NCI-H2029 treated with DMSO at 0.1 percent for 48 hours (cell line): Measurements from ENCODE around the gene ARHGAP45.

Experiments used
- DNase-seq: peaks from one replicate; lab custom pipeline; 2025; lab: John Stamatoyannopoulos, UW

The ARHGAP45 gene

DNA sequence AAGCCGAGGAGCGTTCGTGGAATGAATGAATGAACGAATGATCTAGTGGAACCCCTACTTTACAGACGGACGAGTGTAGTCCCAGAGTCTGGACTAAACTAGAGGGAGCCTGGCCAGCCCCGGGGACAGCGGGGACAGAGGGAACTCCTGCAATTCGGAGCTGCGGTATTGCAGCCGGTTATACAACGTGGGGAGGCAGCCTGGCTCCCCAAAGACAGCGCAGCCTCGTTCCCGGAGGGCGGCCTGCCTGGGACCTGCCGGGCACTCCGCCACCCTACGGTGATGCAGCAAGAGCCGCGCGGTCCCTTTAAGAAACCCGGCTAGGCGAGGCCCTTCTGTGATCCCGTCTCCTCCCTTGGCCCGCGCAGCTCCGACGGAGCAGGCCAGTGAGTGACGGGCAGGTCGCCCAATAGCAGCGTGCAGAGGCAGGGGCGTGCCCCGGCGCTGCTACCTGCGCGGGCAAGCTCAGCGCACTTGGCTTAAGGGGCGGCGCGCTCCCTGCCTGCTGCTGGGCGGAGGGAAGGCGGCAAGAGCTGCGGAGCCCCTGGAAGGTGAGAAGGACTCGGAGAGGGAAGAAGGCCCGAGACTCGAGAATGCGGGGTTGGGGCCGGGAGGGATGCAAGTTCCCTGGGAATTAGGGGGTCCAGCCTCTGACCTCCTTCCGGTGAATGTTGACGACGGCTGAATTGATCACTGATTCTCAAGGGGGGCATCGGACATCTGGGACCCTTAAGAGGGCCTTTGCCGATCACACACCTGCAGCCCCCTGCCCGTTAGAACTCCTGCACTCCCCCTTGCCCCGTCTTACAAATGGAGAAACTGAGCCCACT lies 27.1 kb upstream of the ARHGAP45 start, which contains the start of gene ABCA7:
Gene ABCA7, plus strand, starts transcription at position 462 of the 830 bp plus-strand sequence. CDS start 1,255 bp downstream, outside the sequence.
- DNase-seq = peak; percentile 82

DNA sequence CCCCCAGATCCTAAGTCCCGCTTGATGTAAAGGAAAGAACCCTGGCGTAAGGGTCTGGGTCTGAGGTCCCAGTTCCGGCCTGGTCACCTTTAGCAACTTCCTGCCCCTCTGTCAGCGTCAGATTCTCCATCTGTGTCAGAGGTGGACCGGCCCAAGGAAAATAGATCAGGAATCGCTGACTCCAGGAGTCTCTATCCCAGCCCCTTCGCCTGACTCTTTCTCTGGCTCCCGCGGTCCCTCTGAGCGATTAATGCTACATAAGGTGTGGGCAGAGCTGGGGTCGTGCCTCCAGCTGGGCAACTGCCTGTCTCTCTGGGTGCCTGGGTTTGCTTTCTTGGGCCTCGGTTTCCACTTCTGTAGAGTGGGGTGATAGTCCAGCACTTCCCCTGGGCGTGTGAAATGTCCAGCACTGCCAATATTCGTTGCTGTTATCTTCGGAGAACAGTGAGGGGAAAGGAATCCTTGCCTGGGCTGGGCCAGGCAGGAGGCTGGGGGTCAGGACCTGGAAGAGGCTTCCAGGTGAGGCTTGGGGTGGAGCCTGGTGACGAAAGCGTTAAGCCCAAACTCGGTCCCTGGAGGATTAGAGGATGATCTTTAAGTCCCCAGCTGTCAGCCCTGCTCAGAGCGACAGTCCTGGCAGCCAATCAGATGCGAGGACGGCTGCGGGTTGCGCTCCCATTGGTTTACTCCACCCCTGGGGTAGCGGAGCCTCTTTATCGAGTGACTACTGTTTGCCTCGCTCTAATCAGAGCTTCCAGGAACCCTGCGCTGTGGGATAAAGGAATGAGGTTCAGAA lies 26.3 kb upstream of the ARHGAP45 start:
- peak; percentile 82 for DNase-seq

DNA sequence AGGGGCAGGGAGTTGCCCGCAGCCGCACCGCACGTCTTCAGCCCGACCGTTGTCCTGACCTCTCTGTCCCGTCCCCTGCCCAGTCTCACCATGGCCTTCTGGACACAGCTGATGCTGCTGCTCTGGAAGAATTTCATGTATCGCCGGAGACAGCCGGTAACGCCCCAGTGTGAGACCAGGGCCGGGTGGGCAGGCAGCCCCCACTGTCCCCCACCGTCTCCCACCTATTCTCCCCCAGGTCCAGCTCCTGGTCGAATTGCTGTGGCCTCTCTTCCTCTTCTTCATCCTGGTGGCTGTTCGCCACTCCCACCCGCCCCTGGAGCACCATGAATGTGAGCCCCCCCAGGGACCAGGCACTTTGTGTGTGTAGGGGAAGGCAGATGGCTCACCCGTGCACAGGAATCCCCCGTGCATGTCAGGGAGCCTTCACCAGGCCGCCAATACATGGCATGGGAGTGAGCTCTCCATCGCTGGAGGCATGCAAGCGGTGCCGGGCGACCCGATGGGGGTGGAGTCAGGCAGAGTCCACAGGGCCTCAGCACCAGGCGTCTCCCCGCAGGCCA lies 25.6 kb upstream of the ARHGAP45 start:
- no peak for DNase-seq

DNA sequence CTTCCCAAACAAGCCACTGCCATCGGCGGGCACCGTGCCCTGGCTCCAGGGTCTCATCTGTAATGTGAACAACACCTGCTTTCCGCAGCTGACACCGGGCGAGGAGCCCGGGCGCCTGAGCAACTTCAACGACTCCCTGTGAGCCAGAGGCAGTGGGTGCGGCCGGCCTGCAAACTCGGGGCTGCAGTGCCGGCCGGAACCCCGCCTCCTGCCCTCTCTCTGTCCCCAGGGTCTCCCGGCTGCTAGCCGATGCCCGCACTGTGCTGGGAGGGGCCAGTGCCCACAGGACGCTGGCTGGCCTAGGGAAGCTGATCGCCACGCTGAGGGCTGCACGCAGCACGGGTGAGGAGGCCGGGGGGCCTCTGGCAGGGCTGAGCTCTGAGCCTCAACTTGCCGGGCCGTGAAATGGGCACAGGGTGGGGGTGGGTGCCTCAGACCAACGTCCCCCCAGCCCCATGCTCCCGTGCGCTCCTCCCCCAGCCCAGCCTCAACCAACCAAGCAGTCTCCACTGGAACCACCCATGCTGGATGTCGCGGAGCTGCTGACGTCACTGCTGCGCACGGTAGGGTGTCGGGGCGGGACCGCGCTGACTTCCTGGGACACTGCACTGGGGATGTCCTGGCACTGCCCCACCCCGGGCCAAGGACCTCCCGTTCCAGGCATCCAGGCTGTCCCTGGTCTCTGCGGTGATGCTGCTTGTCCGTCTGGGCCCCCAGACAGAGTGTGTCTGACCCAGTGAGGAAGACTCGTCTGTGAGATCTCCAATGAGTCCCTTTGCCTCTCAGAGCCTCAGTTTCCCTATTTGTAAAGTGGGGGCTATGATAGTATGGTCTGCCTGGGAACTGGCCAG lies 24.9 kb upstream of the ARHGAP45 start:
- DNase-seq = peak; percentile 50

DNA sequence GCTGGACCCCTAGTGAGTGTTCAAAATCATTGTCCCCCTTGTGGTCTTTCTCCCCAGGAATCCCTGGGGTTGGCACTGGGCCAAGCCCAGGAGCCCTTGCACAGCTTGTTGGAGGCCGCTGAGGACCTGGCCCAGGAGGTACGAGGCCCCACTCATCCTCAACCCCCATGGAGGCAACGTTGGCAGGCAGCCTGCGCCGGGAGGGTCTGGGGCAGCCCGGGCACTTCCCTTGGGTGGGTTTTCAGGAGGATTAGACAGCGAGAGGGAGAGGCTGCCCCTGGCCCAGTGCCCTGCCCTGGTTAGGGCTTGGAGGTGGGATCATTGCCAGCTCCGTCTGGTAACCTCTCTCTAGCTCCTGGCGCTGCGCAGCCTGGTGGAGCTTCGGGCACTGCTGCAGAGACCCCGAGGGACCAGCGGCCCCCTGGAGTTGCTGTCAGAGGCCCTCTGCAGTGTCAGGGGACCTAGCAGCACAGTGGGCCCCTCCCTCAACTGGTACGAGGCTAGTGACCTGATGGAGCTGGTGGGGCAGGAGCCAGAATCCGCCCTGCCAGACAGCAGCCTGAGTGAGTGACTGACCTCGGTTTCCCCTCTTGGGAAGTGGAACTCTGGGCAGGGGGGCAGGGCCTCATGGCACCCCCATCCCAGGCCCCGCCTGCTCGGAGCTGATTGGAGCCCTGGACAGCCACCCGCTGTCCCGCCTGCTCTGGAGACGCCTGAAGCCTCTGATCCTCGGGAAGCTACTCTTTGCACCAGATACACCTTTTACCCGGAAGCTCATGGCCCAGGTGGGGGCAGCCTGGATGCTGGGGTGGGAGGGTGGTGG lies 24.1 kb upstream of the ARHGAP45 start:
- DNase-seq = peak; percentile 46

DNA sequence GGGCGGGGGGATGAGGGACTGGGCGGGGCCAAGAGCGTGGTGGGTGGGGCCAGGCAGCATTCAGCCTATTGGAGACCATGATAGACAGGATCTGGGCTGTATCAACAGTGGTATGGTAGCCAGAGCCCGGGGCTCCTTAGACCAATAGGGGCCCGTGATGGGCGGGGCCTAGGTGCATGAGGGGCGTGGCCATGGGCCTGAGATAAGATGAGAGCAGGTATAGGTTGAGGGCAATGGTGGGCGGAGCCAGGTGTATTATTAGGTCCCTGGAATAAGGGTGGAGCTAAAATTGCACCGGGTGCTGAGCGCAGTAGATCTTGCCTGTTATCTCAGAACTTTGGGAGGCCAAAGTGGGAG lies 21.7 kb upstream of the ARHGAP45 start:
- DNase-seq = no peak

DNA sequence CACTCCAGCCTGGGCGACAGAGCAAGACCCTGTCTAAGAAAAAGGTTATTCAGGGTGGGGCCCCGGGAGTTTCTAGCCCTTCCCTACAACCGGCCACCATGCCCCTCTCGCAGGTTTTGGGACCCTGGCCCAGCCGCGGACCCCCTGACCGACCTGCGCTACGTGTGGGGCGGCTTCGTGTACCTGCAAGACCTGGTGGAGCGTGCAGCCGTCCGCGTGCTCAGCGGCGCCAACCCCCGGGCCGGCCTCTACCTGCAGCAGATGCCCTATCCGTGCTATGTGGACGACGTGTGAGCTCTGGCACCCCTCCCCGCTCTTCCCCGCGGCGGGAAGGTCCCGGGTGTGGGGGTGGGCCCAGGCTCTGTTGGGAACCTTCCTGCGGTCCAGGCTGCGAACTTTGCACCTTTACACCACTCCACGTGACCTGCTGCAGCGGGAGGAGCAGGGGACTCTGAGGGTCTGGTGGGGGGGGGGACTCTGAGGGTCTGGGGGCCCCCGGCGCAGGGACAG lies 20.8 kb upstream of the ARHGAP45 start:
- no peak for DNase-seq

DNA sequence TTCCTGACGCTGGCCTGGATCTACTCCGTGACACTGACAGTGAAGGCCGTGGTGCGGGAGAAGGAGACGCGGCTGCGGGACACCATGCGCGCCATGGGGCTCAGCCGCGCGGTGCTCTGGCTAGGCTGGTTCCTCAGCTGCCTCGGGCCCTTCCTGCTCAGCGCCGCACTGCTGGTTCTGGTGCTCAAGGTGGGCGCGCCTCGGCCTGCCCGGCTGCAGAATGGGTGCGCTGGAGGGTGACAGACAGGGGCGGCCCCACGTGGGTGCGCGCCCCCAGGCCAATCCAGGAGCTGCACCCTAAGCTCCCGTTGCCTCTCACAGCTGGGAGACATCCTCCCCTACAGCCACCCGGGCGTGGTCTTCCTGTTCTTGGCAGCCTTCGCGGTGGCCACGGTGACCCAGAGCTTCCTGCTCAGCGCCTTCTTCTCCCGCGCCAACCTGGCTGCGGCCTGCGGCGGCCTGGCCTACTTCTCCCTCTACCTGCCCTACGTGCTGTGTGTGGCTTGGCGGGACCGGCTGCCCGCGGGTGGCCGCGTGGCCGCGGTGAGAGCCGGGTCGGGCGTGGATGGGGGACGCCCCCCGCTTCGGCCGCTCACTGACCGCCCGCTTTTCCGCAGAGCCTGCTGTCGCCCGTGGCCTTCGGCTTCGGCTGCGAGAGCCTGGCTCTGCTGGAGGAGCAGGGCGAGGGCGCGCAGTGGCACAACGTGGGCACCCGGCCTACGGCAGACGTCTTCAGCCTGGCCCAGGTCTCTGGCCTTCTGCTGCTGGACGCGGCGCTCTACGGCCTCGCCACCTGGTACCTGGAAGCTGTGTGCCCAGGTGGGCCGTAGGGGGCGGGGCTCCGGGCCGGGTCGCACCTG lies 19.9 kb upstream of the ARHGAP45 start:
- DNase-seq = no peak

DNA sequence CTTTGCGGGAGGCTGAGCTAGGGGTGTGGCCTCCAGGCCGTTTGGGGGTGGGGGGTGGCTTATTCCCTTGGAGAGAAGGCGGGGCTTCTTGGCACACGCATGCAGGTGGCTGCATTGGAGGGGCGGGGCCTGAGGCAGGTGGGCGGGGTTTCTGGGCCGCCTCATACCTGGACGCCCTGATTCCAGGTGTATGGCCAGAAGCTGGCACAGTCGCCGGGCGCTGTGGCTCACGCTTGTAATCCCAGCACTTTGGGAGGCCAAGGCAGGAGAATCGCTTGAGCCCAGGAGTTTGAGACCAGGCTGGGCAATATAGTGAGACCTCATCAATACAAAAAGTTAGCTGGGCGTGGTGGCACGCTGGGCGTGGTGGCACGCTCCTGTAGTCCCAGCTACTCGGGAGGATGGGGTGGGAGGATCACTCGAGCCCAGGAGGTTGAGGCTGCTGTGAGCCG lies 19.2 kb upstream of the ARHGAP45 start:
- DNase-seq = no peak

DNA sequence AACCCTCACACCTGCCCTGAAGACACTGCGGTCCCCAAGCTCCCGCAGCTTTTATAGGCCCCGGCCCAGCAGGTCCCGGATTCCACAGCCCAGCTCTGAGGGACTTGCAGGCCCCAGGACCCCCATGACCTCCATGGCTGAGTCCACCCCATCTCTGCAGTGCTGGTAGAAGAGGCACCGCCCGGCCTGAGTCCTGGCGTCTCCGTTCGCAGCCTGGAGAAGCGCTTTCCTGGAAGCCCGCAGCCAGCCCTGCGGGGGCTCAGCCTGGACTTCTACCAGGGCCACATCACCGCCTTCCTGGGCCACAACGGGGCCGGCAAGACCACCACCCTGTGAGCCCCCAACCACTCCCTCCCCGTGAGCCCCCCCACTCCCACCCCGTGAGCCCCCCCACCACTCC lies 17.9 kb upstream of the ARHGAP45 start:
- no peak for DNase-seq

DNA sequence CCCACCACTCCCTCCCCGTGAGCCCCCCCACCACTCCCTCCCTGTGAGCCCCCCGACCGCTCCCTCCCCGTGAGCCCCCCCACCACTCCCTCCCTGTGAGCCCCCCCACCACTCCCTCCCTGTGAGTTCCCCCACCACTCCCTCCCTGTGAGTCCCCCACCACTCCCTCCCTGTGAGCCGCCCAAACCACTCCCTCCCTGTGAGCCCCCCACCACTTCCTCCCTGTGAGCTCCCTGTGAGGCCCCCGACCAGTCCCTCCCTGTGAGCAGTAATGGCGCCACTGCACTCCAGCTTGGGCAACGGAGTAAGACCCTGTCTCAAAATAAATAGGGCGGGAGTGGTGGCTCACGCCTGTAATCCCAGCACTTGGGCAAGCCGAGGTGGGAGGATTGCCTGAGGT lies 17.2 kb upstream of the ARHGAP45 start:
- no peak for DNase-seq

DNA sequence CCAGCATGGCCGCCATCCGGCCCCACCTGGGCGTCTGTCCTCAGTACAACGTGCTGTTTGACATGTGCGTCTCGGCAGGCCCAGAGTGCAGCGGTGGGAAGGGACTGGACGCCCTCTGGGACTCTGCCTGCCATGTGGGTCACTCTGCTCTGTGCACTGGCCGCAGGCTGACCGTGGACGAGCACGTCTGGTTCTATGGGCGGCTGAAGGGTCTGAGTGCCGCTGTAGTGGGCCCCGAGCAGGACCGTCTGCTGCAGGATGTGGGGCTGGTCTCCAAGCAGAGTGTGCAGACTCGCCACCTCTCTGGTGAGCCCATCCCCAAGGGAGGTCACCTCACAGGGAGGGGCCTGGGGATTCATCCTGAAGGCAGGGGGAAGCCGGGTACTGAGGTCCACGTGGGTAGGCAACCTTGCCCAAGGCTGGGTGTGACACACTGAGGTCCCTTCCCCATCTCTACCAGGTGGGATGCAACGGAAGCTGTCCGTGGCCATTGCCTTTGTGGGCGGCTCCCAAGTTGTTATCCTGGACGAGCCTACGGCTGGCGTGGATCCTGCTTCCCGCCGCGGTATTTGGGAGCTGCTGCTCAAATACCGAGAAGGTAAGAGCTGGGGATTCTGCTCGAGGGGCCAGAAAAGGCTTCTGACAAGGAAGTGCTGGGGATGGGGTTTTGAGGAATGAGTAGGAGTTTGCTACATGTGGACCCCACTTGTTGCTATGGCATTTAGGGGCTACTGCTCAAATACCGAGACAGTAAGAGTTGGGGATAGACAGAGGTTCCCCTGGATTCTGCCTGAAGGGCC lies 15.8 kb upstream of the ARHGAP45 start:
- no peak for DNase-seq

DNA sequence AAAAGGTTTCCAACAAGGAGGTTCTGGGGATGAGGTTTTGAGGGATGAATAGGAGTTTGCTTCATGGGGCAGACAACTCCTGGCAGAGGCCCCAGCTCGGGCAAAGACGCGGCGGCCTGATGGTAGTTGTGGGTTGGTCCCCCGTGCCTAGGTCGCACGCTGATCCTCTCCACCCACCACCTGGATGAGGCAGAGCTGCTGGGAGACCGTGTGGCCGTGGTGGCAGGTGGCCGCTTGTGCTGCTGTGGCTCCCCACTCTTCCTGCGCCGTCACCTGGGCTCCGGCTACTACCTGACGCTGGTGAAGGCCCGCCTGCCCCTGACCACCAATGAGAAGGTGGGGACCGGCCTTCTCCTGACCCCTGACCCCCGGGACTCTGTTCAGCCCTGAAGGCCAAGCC lies 15.2 kb upstream of the ARHGAP45 start:
- no peak for DNase-seq

DNA sequence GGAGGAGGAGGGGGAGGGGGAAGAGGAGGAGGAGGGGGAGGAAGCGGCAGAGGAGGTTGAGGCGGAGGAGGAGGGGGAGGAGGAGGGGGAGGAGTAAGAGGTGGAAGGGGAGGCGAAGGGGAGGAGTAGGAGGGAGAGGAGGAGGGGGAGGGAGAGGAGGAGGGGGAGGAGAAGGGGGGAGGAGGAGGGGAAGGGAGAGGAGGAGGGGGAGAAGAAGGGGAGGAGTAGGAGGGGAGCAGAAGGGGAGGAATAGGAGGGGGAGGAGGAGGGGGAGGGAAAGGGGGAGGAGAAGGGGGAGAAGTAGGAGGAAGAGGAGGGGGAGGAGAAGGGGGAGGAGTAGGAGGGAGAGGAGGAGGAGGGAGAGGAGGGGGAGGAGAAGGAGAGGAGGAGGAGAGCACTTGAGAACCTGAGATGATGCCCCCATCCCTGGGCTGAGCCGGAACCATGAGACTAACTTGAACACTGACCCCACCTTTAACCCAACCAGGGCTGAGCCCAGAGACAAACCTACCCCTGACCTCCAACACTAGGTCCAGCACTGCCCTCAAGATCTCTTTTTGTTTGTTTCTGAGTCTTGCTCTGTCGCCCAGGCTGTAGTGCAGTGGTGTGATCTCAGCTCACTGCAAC lies 14.5 kb upstream of the ARHGAP45 start:
- DNase-seq = no peak

DNA sequence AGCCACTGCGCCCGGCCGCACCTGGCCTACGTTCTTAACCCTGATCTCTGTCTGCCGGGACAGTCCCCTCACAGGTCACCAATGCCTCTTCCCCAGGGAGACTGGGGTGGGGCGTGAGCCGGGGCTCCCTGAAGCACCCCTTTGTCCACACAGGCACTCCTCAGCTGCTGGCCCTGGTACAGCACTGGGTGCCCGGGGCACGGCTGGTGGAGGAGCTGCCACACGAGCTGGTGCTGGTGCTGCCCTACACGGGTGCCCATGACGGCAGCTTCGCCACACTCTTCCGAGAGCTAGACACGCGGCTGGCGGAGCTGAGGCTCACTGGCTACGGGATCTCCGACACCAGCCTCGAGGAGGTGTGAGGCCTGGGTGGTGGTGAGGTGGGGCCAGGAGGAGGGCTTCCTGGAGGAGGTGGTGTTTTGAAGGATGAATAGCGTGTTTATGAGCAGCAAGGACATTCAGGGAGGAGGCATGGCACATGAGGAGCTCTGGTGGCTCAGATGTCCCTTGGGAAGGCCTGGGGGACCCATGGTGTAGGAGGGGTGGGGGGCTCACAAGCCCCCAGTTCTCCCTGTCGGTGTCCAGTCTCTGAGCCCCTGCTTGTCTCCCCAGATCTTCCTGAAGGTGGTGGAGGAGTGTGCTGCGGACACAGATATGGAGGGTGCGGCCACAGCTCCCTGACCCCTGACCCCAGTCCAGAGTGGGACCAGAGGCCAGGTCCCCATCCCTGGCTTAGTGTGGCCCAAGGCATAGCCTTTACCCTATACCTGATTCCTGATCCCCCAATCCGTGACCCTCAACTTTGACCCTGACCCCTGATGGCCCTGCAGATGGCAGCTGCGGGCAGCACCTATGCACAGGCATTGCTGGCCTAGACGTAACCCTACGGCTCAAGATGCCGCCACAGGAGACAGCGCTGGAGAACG lies 13.5 kb upstream of the ARHGAP45 start:
- no peak for DNase-seq

DNA sequence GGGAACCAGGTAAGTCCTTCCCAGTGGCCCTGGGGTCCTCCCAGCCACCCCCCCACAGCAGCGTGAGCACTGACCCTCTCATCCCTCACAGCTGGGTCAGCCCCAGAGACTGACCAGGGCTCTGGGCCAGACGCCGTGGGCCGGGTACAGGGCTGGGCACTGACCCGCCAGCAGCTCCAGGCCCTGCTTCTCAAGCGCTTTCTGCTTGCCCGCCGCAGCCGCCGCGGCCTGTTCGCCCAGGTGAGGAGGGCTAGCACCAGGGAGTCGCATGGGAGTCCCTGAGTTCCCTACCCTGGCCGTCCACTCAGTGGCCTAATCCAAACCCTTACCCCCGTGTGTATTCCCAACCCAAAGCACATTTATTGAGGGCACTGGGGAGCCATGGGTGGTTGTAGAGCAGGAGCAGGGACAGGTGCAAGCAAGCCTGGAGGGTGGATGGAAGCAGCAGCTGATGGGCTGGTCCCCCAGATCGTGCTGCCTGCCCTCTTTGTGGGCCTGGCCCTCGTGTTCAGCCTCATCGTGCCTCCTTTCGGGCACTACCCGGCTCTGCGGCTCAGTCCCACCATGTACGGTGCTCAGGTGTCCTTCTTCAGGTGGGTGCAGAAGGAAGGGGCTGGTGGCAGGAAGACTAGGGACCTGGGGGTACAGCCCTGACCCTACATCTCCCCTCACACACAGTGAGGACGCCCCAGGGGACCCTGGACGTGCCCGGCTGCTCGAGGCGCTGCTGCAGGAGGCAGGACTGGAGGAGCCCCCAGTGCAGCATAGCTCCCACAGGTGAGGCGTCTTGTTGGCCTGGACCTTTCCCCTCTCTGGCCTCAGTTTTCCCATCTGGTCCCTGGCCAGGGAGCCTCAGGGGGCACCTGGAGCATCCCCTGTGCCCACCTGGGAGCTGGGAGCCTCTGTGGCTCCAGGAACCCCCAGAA lies 12.6 kb upstream of the ARHGAP45 start:
- no peak for DNase-seq
